Heart right ventricle (tissue), 16 donors: ENCODE measurements around the gene POU2F3. TPM values are rescaled to one million over a fixed set of nuclear protein-coding genes. Genes with fewer than 3 reads are reported as not detected.

ENCODE experiments used
- ATAC-seq, 8 donors: fragments of 200-7000 bp; cut with Tn5 transposase; one replicate each; pipeline ENCODE4 v1.9.1; 2020; ENCODE audit warnings: mild to moderate bottlenecking in 8 of 8, moderate library complexity in 8 of 8, moderate number of reproducible peaks in 1 of 8
- DNase-seq, 2 donors: peaks; one replicate each; pipeline ENCODE4 v3.0.0-alpha.2; 2020
- H3K27ac ChIP-seq, 10 donors: fragments of 200-600 bp; sonication (generic) in 2 of 10; one replicate each; pipeline versions ENCODE4 v1.5.0 to v1.8.0; 2020 to 2022; ENCODE audit warnings: mild to moderate bottlenecking in 3 of 10
- H3K27me3 ChIP-seq, 7 donors: fragments of 200-600 bp; one replicate each; pipeline ENCODE4 v1.8.0; 2021 to 2022; ENCODE audit warnings: mild to moderate bottlenecking in 2 of 7
- H3K36me3 ChIP-seq, 9 donors: fragments of 200-600 bp; sonication (generic) in 1 of 9; one replicate each; pipeline versions ENCODE4 v1.5.0 to v1.8.0; 2020 to 2022; ENCODE audit warnings: mild to moderate bottlenecking in 2 of 9
- H3K4me1 ChIP-seq, 9 donors: fragments of 200-600 bp; sonication (generic) in 1 of 9; one replicate each; pipeline versions ENCODE4 v1.5.0 to v1.8.0; 2020 to 2022; ENCODE audit warnings: mild to moderate bottlenecking in 4 of 9
- H3K4me3 ChIP-seq, 10 donors: fragments of 200-600 bp; sonication (generic) in 2 of 10; one replicate each; pipeline versions ENCODE4 v1.5.0 to v1.8.0; 2020 to 2022; ENCODE audit warnings: mild to moderate bottlenecking in 7 of 10, moderate library complexity in 2 of 10
- H3K9me3 ChIP-seq, 11 donors: fragments of 200-600 bp in 10 of 11; sonication (generic) in 2 of 11; one replicate each; pipeline versions ENCODE4 v1.5.0 to v1.8.0; 2013 to 2022; ENCODE audit warnings: mild to moderate bottlenecking in 2 of 11, control low read depth in 1 of 11, moderate library complexity in 1 of 11
- CTCF ChIP-seq, 9 donors: fragments of 200-600 bp; sonication (generic) in 2 of 9; IDR thresholded peaks; one replicate each; pipeline versions ENCODE4 v1.5.0 to v1.8.0; 2021 to 2022; ENCODE audit warnings: antibody characterized with exemption in 9 of 9, mild to moderate bottlenecking in 5 of 9, moderate library complexity in 1 of 9
- WGBS, 2 donors: extraction: QIAGEN DNeasy Blood & Tissue Kit; methylation state at CpG; one replicate each; pipeline ENCODE4 v1.1.7; 2013; ENCODE audit warnings: inconsistent platforms in 1 of 2; 5-methylcytosine and 5-hydroxymethylcytosine counted together
- intact Hi-C, 10 donors: fragments of 100-400 bp; cut with DNase I; formaldehyde crosslinking; loops; one replicate each; pipeline versions ENCODE4 v1.11.1 to v1.14.2; 2022
- polyA plus RNA-seq, 2 donors: library from polyadenylated mRNA; stranded (reverse); fragments of 200-250 nt; gene quantifications; one replicate each; pipeline ENCODE4 v1.2.3, GENCODE V29; 2013
- total RNA-seq, 10 donors: library from RNA; stranded (reverse); fragmentation: NEBNext Ultra II Directional in 3 of 10; extraction: Animal tissue kit (Norgen Biotek cat#: 25700) in 3 of 10; gene quantifications; one replicate each; pipeline versions ENCODE4 v1.2.1 to v1.2.4, GENCODE V29; 2021 to 2023
- donor health status: Arrhythmogenic right ventricular cardiomyopathy.
- donor health status: ischemic (EF 13 %, LVEDD 7.1; RV severe dilation, severe dysfunction).
- donor health status: healthy with polysubstance abuse.
- donor health status: DM: no; HTN: yes; CAD: no.
- donor health status: DM: no; HTN: no; CAD: no.
- donor health status: ischemic (EF 25% LVEDD 6.9; RV normal size, moderate dysfunction).
- donor health status: ischemic (EF 25% LVEDD 5.7; RV mildly dilated, moderate dysfunction).
- donor health status: healthy.
- donor health status: DM: yes; HTN: yes; CAD: no.
- donor health status: Ischemic cardiomyopathy.
- donor health status: ischemic (EF 35%, LVEDD 5.7; RV mildly dilated, moderate dysfunction).
- donor health status: nonischemic (EF 11% LVEDD 7.7; RV severe dilation, severe dysfunction).
- donor health status: DM: yes; HTN: yes; CAD: no.
- donor health status: PGD.
- donor health status: ischemic (EF 29% LVEDD 5.4; RV normal size, mild dysfunction).
- donor health status: nonischemic (EF 23%, LVEDD 6.1; RV moderate dilation, normal function).

POU2F3 gene
- total and polyA plus RNA-seq, 12 donors = 0.03 to 0.15 TPM; not detected in 10

- ATAC-seq = no peak
These were observed 58.5 kb downstream of the POU2F3 start for GRCh38 chr11:120298461-120298860.

GRCh38 chr11:120302001-120302805 is 62.3 kb downstream of the POU2F3 start:
- H3K4me1 ChIP-seq = peaks cover 0 to 12% (median 0%) of the 10 kb centered on the region in 9 donors
- intact Hi-C loops = loop anchor here in 5 of 10 donors (2.0 to 5.0 kb wide), 5 partner anchors 65 to 133 kb away; no protein-coding TSS in a partner anchor
- H3K36me3 ChIP-seq = no peaks in the 10 kb centered on the region
- ATAC-seq (peak in 1 of 8 donors; percentile 7), DNase-seq (no peak)
- no peak overlapping the region for H3K27ac ChIP-seq
- no peak for TF ChIP-seq CTCF (IDR thresholded peaks at IDR 0.05)
- peaks cover 0 to 33% (median 16%) of the 10 kb centered on the region in 7 donors for H3K27me3 ChIP-seq
- H3K9me3 ChIP-seq = no peaks in the 10 kb centered on the region
- WGBS, 2 donors = 72 to 85% methylated on average over 6 of the region's 6 CpGs
- no peak overlapping the region for H3K4me3 ChIP-seq

More at GRCh38 chr11:120298461-120298860, 58.5 kb downstream of the POU2F3 start:
- Histone ChIP-seq H3K36me3 (no peaks in the 10 kb centered on the region), H3K4me3 (no peak overlapping the region), H3K27me3 (peaks cover 0 to 52% (median 45%) of the 10 kb centered on the region in 7 donors), H3K27ac (no peak overlapping the region), H3K4me1 (peaks cover 0 to 14% (median 0%) of the 10 kb centered on the region in 9 donors), H3K9me3 (no peaks in the 10 kb centered on the region)
- 79 to 93% methylated on average over 5 of the region's 5 CpGs for WGBS, 2 donors
- TF ChIP-seq CTCF (IDR thresholded peaks at IDR 0.05) = no peak
- DNase-seq = no peak
- intact Hi-C loops = loop anchor here in 4 of 10 donors (2.0 to 5.0 kb wide), 3 partner anchors 62 to 126 kb away; no protein-coding TSS in a partner anchor

GRCh38 chr11:120303004-120303637 is 63.2 kb downstream of the POU2F3 start:
- H3K4me1 ChIP-seq = peaks cover 0 to 12% (median 0%) of the 10 kb centered on the region in 9 donors
- intact Hi-C loops = loop anchor here in 5 of 10 donors (2.0 to 5.0 kb wide), 5 partner anchors 66 to 134 kb away; no protein-coding TSS in a partner anchor
- no peaks in the 10 kb centered on the region for H3K9me3 ChIP-seq
- H3K4me3 ChIP-seq = no peak overlapping the region
- WGBS, 2 donors = 16 to 23% methylated on average over 3 of the region's 3 CpGs
- peaks cover 0 to 24% (median 13%) of the 10 kb centered on the region in 7 donors for H3K27me3 ChIP-seq
- DNase-seq (peak; percentile 42 to 65), ATAC-seq (peak in 7 of 8 donors; percentile 67 to 80 (median 77))
- peak; percentile 69 to 94 (median 89) for TF ChIP-seq CTCF (IDR thresholded peaks at IDR 0.05)
- H3K36me3 ChIP-seq = no peaks in the 10 kb centered on the region
- H3K27ac ChIP-seq = no peak overlapping the region

- no peak for TF ChIP-seq CTCF (IDR thresholded peaks at IDR 0.05)
- H3K36me3 ChIP-seq = no peaks in the 10 kb centered on the region
- H3K27me3 ChIP-seq = peaks cover 0 to 12% (median under 1%) of the 10 kb centered on the region in 7 donors
- H3K4me3 ChIP-seq = no peak overlapping the region
- H3K9me3 ChIP-seq = no peaks in the 10 kb centered on the region
- intact Hi-C loops = loop anchor here in 3 of 10 donors (5.0 kb wide), 2 partner anchors 67 to 132 kb away; no protein-coding TSS in a partner anchor
- no peak for ATAC-seq
- no peak for DNase-seq
- H3K4me1 ChIP-seq = peaks cover 0 to 12% (median 0%) of the 10 kb centered on the region in 9 donors
- H3K27ac ChIP-seq = no peak overlapping the region
These were observed 64.6 kb downstream of the POU2F3 start for GRCh38 chr11:120304526-120304925.
